ENCODE data around the gene VAV2. TPM values are rescaled to one million over a fixed set of nuclear protein-coding genes. Genes with fewer than 3 reads are reported as not detected.

Gene VAV2
- total RNA-seq, 2 experiments from 2014 or later = 5.1 to 5.5 TPM

DNA sequence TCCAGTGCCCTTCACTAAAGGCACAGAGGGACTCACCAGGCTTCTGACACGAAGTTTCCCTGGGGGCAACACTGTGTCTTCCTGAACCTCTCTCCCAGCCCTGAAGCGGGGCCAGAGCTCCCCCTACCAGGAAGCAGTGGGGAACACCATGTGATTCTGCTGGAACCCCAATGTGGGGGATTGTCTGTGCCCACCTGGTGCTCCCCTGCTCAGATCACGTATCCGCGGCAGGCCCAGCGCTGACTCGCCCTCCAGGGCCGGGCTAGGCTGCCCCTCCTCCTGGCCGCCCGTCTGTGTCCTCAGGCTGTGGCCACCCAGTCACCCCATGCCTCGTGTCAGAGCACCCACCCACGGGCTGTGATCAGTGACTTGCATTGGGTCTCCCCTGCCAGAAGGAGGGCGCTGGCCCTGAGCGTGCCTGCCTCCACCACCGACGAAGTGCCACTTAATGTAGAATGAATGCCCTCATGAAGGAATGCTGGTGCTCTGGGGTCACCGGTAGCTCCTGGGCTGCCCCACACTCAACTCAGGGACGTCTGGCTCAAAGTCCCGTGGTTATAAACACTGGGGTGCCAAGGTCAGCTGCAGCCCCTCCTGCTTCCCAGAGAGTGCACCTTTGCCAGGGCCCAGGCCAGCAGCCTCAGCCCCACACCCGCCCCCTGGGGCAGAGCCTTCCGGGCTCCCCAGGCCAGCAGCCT lies 276.1 kb downstream of the VAV2 start:
- CTCF ChIA-PET = interaction anchor here (0.6 to 1.9 kb wide), 12 partner anchors 11 to 144 kb away, joined by 3 to 6 read pairs (median 4); no protein-coding TSS in a partner anchor
- no peaks in the 10 kb centered on the region for H3K4me1 Mint-ChIP-seq
- no peak overlapping the region for H3K27ac Mint-ChIP-seq
- DNase-seq = no peak
- no peaks in the 10 kb centered on the region for H3K9me3 Mint-ChIP-seq (ENCODE audit: low read depth)
- H3K4me3 Mint-ChIP-seq = no peak overlapping the region
- H3K36me3 Mint-ChIP-seq = no peaks in the 10 kb centered on the region
- peaks cover 7% of the 10 kb centered on the region for H3K27me3 Mint-ChIP-seq
- peak; percentile 60 for ATAC-seq

DNA sequence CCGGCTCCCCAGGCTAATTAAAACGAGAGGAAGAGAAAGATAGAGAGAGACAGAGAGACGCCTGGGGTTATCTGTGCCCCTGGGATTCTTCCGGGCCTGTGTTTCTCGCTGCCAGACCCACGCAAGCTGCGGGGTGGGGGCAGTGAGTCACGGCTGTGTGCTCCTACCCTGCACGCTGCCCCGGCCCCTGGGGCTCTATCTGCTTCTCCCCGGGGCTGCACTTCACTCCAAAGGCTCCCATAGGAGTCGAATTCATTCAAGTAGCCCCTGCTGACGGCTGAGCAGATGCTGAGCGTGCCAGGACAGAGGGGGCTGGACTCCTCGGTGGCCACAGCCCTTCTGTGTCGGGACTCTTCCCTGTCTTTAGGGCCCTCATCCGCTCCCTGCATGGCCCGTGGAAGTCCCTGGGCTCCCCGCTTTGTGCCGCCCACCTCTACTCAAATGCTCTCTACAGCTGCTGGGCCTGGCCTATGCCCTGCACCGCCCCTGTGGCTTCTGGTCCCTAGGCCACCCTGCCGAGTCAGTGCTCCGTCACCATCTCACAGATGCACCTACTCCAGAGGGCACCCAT lies 276.7 kb downstream of the VAV2 start:
- Mint-ChIP-seq H3K9me3 (ENCODE audit: low read depth) (no peaks in the 10 kb centered on the region), H3K36me3 (no peaks in the 10 kb centered on the region), H3K4me3 (no peak overlapping the region), H3K27me3 (peaks cover 2% of the 10 kb centered on the region), H3K27ac (no peak overlapping the region), H3K4me1 (no peaks in the 10 kb centered on the region)
- DNase-seq (no peak), ATAC-seq (peak; percentile 20)
- CTCF ChIA-PET = interaction anchor here (0.6 to 1.9 kb wide), 9 partner anchors 12 to 145 kb away, joined by 3 to 6 read pairs (median 4); no protein-coding TSS in a partner anchor

DNA sequence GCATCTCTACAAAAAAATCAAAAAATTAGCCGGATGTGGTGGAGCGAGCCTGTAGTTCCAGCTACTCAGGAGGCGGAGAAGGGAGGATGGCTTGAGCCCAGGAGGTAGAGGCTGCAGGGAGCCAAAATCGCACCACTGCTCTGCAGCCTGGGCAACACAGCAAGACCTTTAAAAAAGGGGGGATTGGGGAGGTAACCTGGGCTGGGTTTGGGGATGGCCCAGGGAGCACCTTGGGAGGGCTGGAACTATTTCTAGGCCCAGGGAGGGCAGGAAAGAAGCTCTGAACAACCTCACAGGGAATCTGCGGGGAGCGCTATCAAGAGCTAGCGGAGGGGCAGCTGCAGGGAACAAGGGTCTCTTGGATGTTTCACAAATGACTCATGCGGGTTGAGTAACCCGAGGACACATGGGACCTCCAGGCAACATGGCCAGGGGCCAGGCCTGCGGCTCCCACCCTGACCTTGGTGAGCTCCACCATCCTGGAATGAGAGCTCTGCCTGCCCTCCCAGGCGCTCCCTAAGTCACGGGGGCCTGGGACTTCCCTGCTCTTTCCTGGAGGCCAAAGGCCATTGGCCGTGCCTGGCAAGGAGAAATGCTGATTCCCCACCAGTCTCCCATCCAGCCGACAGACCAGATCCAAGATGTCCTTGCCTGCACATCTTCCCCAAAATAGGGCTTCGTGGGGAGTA lies 277.4 kb downstream of the VAV2 start:
- Mint-ChIP-seq H3K27ac (no peak overlapping the region), H3K4me1 (no peaks in the 10 kb centered on the region), H3K36me3 (no peaks in the 10 kb centered on the region), H3K9me3 (ENCODE audit: low read depth) (no peaks in the 10 kb centered on the region), H3K4me3 (no peak overlapping the region), H3K27me3 (peaks cover 2% of the 10 kb centered on the region)
- ATAC-seq (no peak), DNase-seq (no peak)
- CTCF ChIA-PET = interaction anchor here (1.0 to 1.6 kb wide), 2 partner anchors 110 kb away, joined by 4 to 5 read pairs; no protein-coding TSS in a partner anchor

- CTCF ChIA-PET = interaction anchor here (1.0 kb wide), 1 partner anchor 109 kb away, joined by 4 read pairs; no protein-coding TSS in a partner anchor
- Mint-ChIP-seq H3K27me3 (peaks cover 2% of the 10 kb centered on the region), H3K36me3 (no peaks in the 10 kb centered on the region), H3K4me1 (no peaks in the 10 kb centered on the region), H3K27ac (no peak overlapping the region), H3K9me3 (ENCODE audit: low read depth) (no peaks in the 10 kb centered on the region), H3K4me3 (no peak overlapping the region)
- DNase-seq (no peak), ATAC-seq (no peak)
Measured at GRCh38 chr9:133713960-133714495, 278.1 kb downstream of the VAV2 start.

- Mint-ChIP-seq H3K4me3 (no peak overlapping the region), H3K27ac (no peak overlapping the region), H3K4me1 (no peaks in the 10 kb centered on the region), H3K36me3 (no peaks in the 10 kb centered on the region), H3K9me3 (ENCODE audit: low read depth) (no peaks in the 10 kb centered on the region), H3K27me3 (peaks cover 2% of the 10 kb centered on the region)
- CTCF ChIA-PET = interaction anchor here (1.1 kb wide), 1 partner anchor 40 kb away, joined by 3 read pairs; no protein-coding TSS in a partner anchor
- ATAC-seq (no peak), DNase-seq (no peak)
Measured at GRCh38 chr9:133713150-133713959, 278.8 kb downstream of the VAV2 start.

- no peak for ATAC-seq
- Mint-ChIP-seq H3K4me1 (no peaks in the 10 kb centered on the region), H3K9me3 (ENCODE audit: low read depth) (no peaks in the 10 kb centered on the region), H3K27ac (no peak overlapping the region), H3K27me3 (no peaks in the 10 kb centered on the region), H3K4me3 (no peak overlapping the region), H3K36me3 (no peaks in the 10 kb centered on the region)
- DNase-seq = no peak
- CTCF ChIA-PET = interaction anchor here (1.1 kb wide), 1 partner anchor 39 kb away, joined by 3 read pairs; no protein-coding TSS in a partner anchor
Measured at GRCh38 chr9:133712221-133713100, 279.7 kb downstream of the VAV2 start.

Other genes starting within 250 kb of the VAV2 start
- gene BRD3OS, start 33.2 kb upstream of the VAV2 start, total RNA-seq = 10 to 100 TPM; 12.5 to 14.5 TPM
- gene BRD3, start 75.7 kb upstream of the VAV2 start, total RNA-seq = 10 to 100 TPM; 33.3 to 43.5 TPM
- gene WDR5, start 143.8 kb upstream of the VAV2 start, total RNA-seq = 10 to 100 TPM; 41.2 to 47.0 TPM
- 10 to 100 TPM in 1 of 2 experiments, not detected in 1; 46.3 TPM for gene RNU6ATAC, start 172.2 kb upstream of the VAV2 start, total RNA-seq

Data from activated CD8-positive, alpha-beta memory T cell treated with anti-CD3 and anti-CD28 coated beads, Interleukin-2, amount 10 ng/mL, durations not matched to agents 7 days and 5 days (primary cell).